HepG2 (cell line): ENCODE results near the gene IGF2BP1. TPM values are rescaled to one million over a fixed set of nuclear protein-coding genes. Genes with fewer than 3 reads are reported as not detected.

ENCODE experiments used
- BCL6 ChIP-seq: IDR thresholded peaks from 2 replicates; pipeline ENCODE4 v1.6.1; 2016; ENCODE audit warnings: missing genetic modification reagents, missing compliant biosample characterization
- CREB1 ChIP-seq, 2 experiments: fragments of 450-650 bp in 1 of 2; IDR thresholded peaks; 2 replicates each; pipeline ENCODE4 v1.6.1; 2016 to 2017; ENCODE audit warnings: control low read depth in 1 of 2, mild to moderate bottlenecking in 1 of 2, missing compliant biosample characterization in 1 of 2, missing genetic modification characterization in 1 of 2
- ETV5 ChIP-seq: IDR thresholded peaks from 2 replicates; pipeline ENCODE4 v1.6.1; 2018; ENCODE audit warnings: missing biosample characterization, missing genetic modification reagents, inconsistent platforms, borderline replicate concordance
- FOXO1 ChIP-seq: sonication (generic); formaldehyde crosslinking; IDR thresholded peaks from 2 replicates; pipeline ENCODE4 v1.4.0; 2020; ENCODE audit warnings: missing genetic modification reagents
- JUND ChIP-seq: sonication (generic); formaldehyde crosslinking; IDR thresholded peaks from 2 replicates; pipeline ENCODE4 v1.8.0; 2022; ENCODE audit warnings: mild to moderate bottlenecking, missing genetic modification reagents
- KLF13 ChIP-seq: sonication (generic); formaldehyde crosslinking; IDR thresholded peaks from 2 replicates; pipeline ENCODE4 v1.4.0; 2020; ENCODE audit warnings: mild to moderate bottlenecking, missing genetic modification reagents
- KLF6 ChIP-seq: IDR thresholded peaks from 2 replicates; pipeline ENCODE4 v1.8.0; 2016; ENCODE audit warnings: missing biosample characterization, missing genetic modification reagents
- MLXIP ChIP-seq: sonication (generic); formaldehyde crosslinking; IDR thresholded peaks from 2 replicates; pipeline ENCODE4 v1.9.0; 2021; ENCODE audit warnings: missing genetic modification reagents, borderline replicate concordance
- RBM22 ChIP-seq: fragments of 200-400 bp; formaldehyde crosslinking; optimal IDR thresholded peaks from 2 replicates; pipeline ENCODE3; 2017; ENCODE audit warnings: mild to moderate bottlenecking, low read length, moderate library complexity
- SMYD3 ChIP-seq: sonication (generic); formaldehyde crosslinking; IDR thresholded peaks from 2 replicates; pipeline ENCODE4 v1.8.1; 2023; ENCODE audit warnings: mild to moderate bottlenecking, missing genetic modification reagents
- TCF7 ChIP-seq: sonication (generic); IDR thresholded peaks from 2 replicates; pipeline ENCODE4 v1.6.1; 2016; ENCODE audit warnings: antibody characterized with exemption, low read depth
- THAP9 ChIP-seq: sonication (generic); formaldehyde crosslinking; IDR thresholded peaks from 2 replicates; pipeline ENCODE4; 2020; ENCODE audit warnings: missing genetic modification reagents, mild to moderate bottlenecking, borderline replicate concordance
- TOPORS ChIP-seq: sonication (generic); formaldehyde crosslinking; IDR thresholded peaks from 2 replicates; pipeline ENCODE4 v1.8.0; 2023; ENCODE audit warnings: mild to moderate bottlenecking, missing genetic modification reagents
- TRIM22 ChIP-seq: fragments of 450-650 bp; IDR thresholded peaks from 2 replicates; pipeline ENCODE4 v1.6.1; 2017
- YEATS4 ChIP-seq: sonication (generic); formaldehyde crosslinking; IDR thresholded peaks from 2 replicates; pipeline ENCODE4 v1.4.0; 2020; ENCODE audit warnings: missing genetic modification reagents, borderline replicate concordance
- ZKSCAN8 ChIP-seq: IDR thresholded peaks from 2 replicates; pipeline ENCODE4 v1.6.1; 2016; ENCODE audit warnings: borderline replicate concordance, missing genetic modification reagents, missing compliant biosample characterization
- ZNF335 ChIP-seq: sonication (generic); formaldehyde crosslinking; IDR thresholded peaks from 2 replicates; pipeline ENCODE4 v1.4.0; 2020; ENCODE audit warnings: missing genetic modification reagents
- ZNF33B ChIP-seq: sonication (generic); formaldehyde crosslinking; IDR thresholded peaks from 2 replicates; pipeline ENCODE4 v1.5.1; 2020; ENCODE audit warnings: mild to moderate bottlenecking, missing genetic modification reagents
- ZNF615 ChIP-seq: sonication (generic); formaldehyde crosslinking; IDR thresholded peaks from 2 replicates; pipeline ENCODE4 v1.5.0; 2020; ENCODE audit warnings: mild to moderate bottlenecking, missing genetic modification reagents, borderline replicate concordance
- ZNF616 ChIP-seq: sonication (generic); formaldehyde crosslinking; IDR thresholded peaks from 2 replicates; pipeline ENCODE4 v1.5.0; 2020; ENCODE audit warnings: low read depth, mild to moderate bottlenecking, missing genetic modification reagents
- ZSCAN5A ChIP-seq: sonication (generic); formaldehyde crosslinking; IDR thresholded peaks from 2 replicates; pipeline ENCODE4 v1.8.0; 2022; ENCODE audit warnings: mild to moderate bottlenecking, missing genetic modification reagents, borderline replicate concordance
- polyA plus RNA-seq, 8 experiments: library from polyadenylated mRNA; depleted of rRNA in 3 of 8; stranded (reverse) in 7 of 8; unstranded in 1 of 8; fragments of >200 nt; fragmentation: Illumina TruSeq in 4 of 8; extraction: Trizol in 4 of 8; gene quantifications; 2 replicates each; pipeline versions ENCODE4 v1.2.1 to v1.2.3, GENCODE V29; 2011 to 2016; ENCODE audit warnings: low read depth in 4 of 8, missing spikeins in 1 of 8, mixed read lengths in 1 of 8; ENCODE audit not compliant: insufficient read depth in 1 of 8
- total RNA-seq, 5 experiments: library from RNA; depleted of rRNA; stranded (reverse); fragments of >200 nt; fragmentation: Illumina TruSeq; extraction: Trizol; gene quantifications; 2 replicates each; pipeline ENCODE4 v1.2.3, GENCODE V29; 2016; ENCODE audit warnings: low read depth in 1 of 5

Gene IGF2BP1
- total and polyA plus RNA-seq, 2 of the 13 experiments (the other 11 are each of a cell fraction or from before 2014, with no cell fraction given), result 29.7 to 75.1 TPM

GRCh38 chr17:49031965-49032928 is 35.1 kb downstream of the IGF2BP1 start (continued):
- no peak for TF ChIP-seq ZSCAN5A
- TF ChIP-seq TOPORS (CRISPR knock-in tag), result no peak
- no peak for TF ChIP-seq ZNF616 (CRISPR knock-in tag)
- peak; percentile 49; the same call in 1 of the 2 replicates for TF ChIP-seq BCL6 (CRISPR knock-in tag)
- TF ChIP-seq TCF7, result no peak
- peak; percentile 58; the same call in 1 of the 2 replicates for TF ChIP-seq SMYD3
- TF ChIP-seq ZNF615, result no peak
- no peak for TF ChIP-seq TRIM22
- TF ChIP-seq MLXIP (CRISPR knock-in tag), result no peak
- no peak for TF ChIP-seq RBM22
- TF ChIP-seq ZNF33B (CRISPR knock-in tag), result no peak
- TF ChIP-seq ZNF335, result 0 out of 2 replicates have a peak, but pooled peaks have one; percentile 72
- TF ChIP-seq CREB1 (IDR thresholded peaks at IDR 0.05), result no peak
- peak; percentile 67 for TF ChIP-seq CREB1 (CRISPR knock-in tag; IDR thresholded peaks at IDR 0.05)
- TF ChIP-seq THAP9 (CRISPR knock-in tag), result no peak
- no peak for TF ChIP-seq YEATS4 (CRISPR knock-in tag)
- peak; percentile 22; the same call in 1 of the 2 replicates for TF ChIP-seq ETV5 (CRISPR knock-in tag)
- peak; percentile 69; the same call in 1 of the 2 replicates for TF ChIP-seq ZKSCAN8
- no peak for TF ChIP-seq JUND (CRISPR knock-in tag)
- no peak for TF ChIP-seq KLF6 (CRISPR knock-in tag)
- TF ChIP-seq KLF13 (CRISPR knock-in tag), result no peak
- TF ChIP-seq FOXO1, result peak; percentile 13; the same call in 1 of the 2 replicates
